ENCODE measurements around the gene STXBP5. TPM values are rescaled to one million over a fixed set of nuclear protein-coding genes. Genes with fewer than 3 reads are reported as not detected.

STXBP5 gene
- total and polyA plus RNA-seq, 9 of the 15 experiments (the other 6 are each of a cell fraction or from before 2014, with no cell fraction given) = 23.3 to 172 (median 71.5) TPM

GRCh38 chr6:147201885-147202515 lies 2.2 kb upstream of the STXBP5 start (continued):
- TF ChIP-seq NR2C1 (IDR thresholded peaks at IDR 0.05) (0 out of 2 replicates have a peak, but pooled peaks have one; percentile 8), NR2C1 (tag; IDR thresholded peaks at IDR 0.05) (no peak), SMARCC2 (IDR thresholded peaks at IDR 0.05; ENCODE audit: low read depth) (no peak; the same call in 1 of the 2 replicates), CREB3L1 (IDR thresholded peaks at IDR 0.05; ENCODE audit: borderline replicate concordance, low read depth) (peak; percentile 63; the same call in 1 of the 2 replicates), RHOXF2B (CRISPR knock-in tag; conservative IDR thresholded peaks at IDR 0.05) (no peak), ATF1 (CRISPR knock-in tag; IDR thresholded peaks at IDR 0.05) (no peak), ATF1 (tag; IDR thresholded peaks at IDR 0.05) (no peak), DPF2 (IDR thresholded peaks at IDR 0.05) (peak; percentile 44), MGA (IDR thresholded peaks at IDR 0.05) (peak; percentile 37; the same call in 1 of the 2 replicates), SRF (CRISPR knock-in tag; IDR thresholded peaks at IDR 0.05) (peak in 1 of 2 experiments; percentile 37; a peak in 1 of 4 replicates), ZNF766 (CRISPR knock-in tag; conservative IDR thresholded peaks at IDR 0.05) (no peak; the same call in 1 of the 2 replicates), POLR3G (IDR thresholded peaks at IDR 0.05; ENCODE audit: extremely low read depth, insufficient read length, insufficient replicate concordance) (no peak), TFAP4 (CRISPR knock-in tag; IDR thresholded peaks at IDR 0.05; ENCODE audit: borderline replicate concordance) (0 out of 2 replicates have a peak, but pooled peaks have one; percentile 21), ZC3H11A (IDR thresholded peaks at IDR 0.05; ENCODE audit: low read depth, low read length) (no peak), LCOR (CRISPR knock-in tag; IDR thresholded peaks at IDR 0.05) (peak; percentile 68; the same call in 1 of the 2 replicates)

All from K562 (cell line).